Liver (tissue), 3 donors: Measurements from ENCODE around the gene FBXO3.

Experiments used
- HNF4A ChIP-seq, 2 donors: conservative IDR thresholded peaks; 2 replicates each; pipeline ENCODE4 v1.6.1; 2016; ENCODE audit warnings: antibody characterized with exemption in 2 of 2, mild to moderate bottlenecking in 2 of 2
- RAD21 ChIP-seq, 2 donors: IDR thresholded peaks; 2 replicates each; pipeline ENCODE4 v1.6.1; 2016; ENCODE audit warnings: antibody characterized with exemption in 2 of 2, mild to moderate bottlenecking in 2 of 2
- RXRA ChIP-seq, 2 donors: IDR thresholded peaks; 2 replicates each; pipeline ENCODE4 v1.6.1; 2017 to 2018; ENCODE audit warnings: antibody characterized with exemption in 2 of 2, mild to moderate bottlenecking in 1 of 2
- TAF1 ChIP-seq: conservative IDR thresholded peaks from 2 replicates; pipeline ENCODE4 v1.6.1; 2016; ENCODE audit warnings: antibody characterized with exemption, mild to moderate bottlenecking
- TF ChIP-seq, protein P1 (sequence below): fragments of 150-350 bp; IDR thresholded peaks from 2 replicates; pipeline ENCODE4 v1.5.1; 2017; ENCODE audit warnings: improper control_type of control experiment, low read depth, low read length; ENCODE audit not compliant: missing input control
- TF ChIP-seq, protein P2 (sequence below): IDR thresholded peaks from 2 replicates; pipeline ENCODE4 v1.6.1; 2016; ENCODE audit warnings: antibody characterized with exemption
- donor health status: healthy.
- donor health status: healthy.

DNA sequence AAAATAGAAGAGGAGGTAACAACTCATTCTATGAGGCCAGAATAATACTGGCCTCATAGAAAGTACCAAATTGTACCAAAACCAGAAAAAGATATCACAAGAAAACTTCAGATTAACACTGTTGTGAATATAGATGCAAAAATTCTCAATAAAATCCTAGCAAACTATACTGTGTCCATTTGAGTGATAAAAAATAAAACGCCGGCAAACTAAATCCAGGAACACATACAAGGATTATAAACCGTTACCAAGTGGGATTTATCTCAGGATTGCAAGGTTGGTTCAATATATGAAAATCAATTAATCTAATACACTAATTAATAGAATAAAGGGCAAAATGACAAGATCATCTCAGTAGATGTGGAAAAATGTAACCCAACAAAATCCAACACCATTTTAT, 23.6 kb upstream of the FBXO3 start:
- no peak for TF ChIP-seq RXRA (IDR thresholded peaks at IDR 0.05)
- TF ChIP-seq, protein P1, sequence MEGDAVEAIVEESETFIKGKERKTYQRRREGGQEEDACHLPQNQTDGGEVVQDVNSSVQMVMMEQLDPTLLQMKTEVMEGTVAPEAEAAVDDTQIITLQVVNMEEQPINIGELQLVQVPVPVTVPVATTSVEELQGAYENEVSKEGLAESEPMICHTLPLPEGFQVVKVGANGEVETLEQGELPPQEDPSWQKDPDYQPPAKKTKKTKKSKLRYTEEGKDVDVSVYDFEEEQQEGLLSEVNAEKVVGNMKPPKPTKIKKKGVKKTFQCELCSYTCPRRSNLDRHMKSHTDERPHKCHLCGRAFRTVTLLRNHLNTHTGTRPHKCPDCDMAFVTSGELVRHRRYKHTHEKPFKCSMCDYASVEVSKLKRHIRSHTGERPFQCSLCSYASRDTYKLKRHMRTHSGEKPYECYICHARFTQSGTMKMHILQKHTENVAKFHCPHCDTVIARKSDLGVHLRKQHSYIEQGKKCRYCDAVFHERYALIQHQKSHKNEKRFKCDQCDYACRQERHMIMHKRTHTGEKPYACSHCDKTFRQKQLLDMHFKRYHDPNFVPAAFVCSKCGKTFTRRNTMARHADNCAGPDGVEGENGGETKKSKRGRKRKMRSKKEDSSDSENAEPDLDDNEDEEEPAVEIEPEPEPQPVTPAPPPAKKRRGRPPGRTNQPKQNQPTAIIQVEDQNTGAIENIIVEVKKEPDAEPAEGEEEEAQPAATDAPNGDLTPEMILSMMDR, result no peak
- TF ChIP-seq RAD21 (IDR thresholded peaks at IDR 0.05), result no peak
- TF ChIP-seq, protein P2, sequence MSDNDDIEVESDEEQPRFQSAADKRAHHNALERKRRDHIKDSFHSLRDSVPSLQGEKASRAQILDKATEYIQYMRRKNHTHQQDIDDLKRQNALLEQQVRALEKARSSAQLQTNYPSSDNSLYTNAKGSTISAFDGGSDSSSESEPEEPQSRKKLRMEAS, result no peak
- no peak for TF ChIP-seq HNF4A (conservative IDR thresholded peaks at IDR 0.05)
- TF ChIP-seq TAF1, result no peak
